Thoracic aorta (tissue), 2 donors: ENCODE data around the gene DDIT3. TPM values are rescaled to one million over a fixed set of nuclear protein-coding genes. Genes with fewer than 3 reads are reported as not detected.

Experiments
- ATAC-seq: fragments of 150-250 bp; one replicate; pipeline ENCODE4 v1.8.0; 2017; ENCODE audit warnings: low read depth; ENCODE audit not compliant: insufficient number of reproducible peaks, low FRiP score
- DNase-seq: peaks from one replicate; pipeline ENCODE4 v3.0.0-alpha.2; 2020; ENCODE audit warnings: low spot score
- H3K27ac ChIP-seq, 2 donors: fragments of 200-600 bp; sonication (generic); 1 replicate in 1 of 2; 2 replicates in 1 of 2; pipeline ENCODE4 v1.5.1; 2016; ENCODE audit warnings: mild to moderate bottlenecking in 2 of 2, moderate library complexity in 2 of 2
- H3K27me3 ChIP-seq: fragments of 200-600 bp; sonication (generic); replicated peaks from 2 replicates; pipeline ENCODE4 v1.6.0; 2016; ENCODE audit warnings: mild to moderate bottlenecking; ENCODE audit not compliant: insufficient read depth
- H3K36me3 ChIP-seq: fragments of 200-600 bp; sonication (generic); one replicate; pipeline ENCODE4 v1.5.1; 2016
- H3K4me1 ChIP-seq, 2 donors: fragments of 200-600 bp; sonication (generic); 1 replicate in 1 of 2; 2 replicates in 1 of 2; pipeline versions ENCODE4 v1.5.1 to v1.6.0; 2016; ENCODE audit warnings: low read depth in 2 of 2, mild to moderate bottlenecking in 1 of 2; ENCODE audit not compliant: control insufficient read depth in 1 of 2
- H3K4me3 ChIP-seq: fragments of 200-600 bp; sonication (generic); 2 replicates; pipeline ENCODE4 v1.5.1; 2016; ENCODE audit warnings: mild to moderate bottlenecking
- H3K9me3 ChIP-seq: fragments of 200-600 bp; sonication (generic); 2 replicates; pipeline ENCODE4 v1.5.1; 2016
- total RNA-seq, 2 donors: library from RNA; depleted of rRNA; stranded (reverse); fragments of >200 nt; gene quantifications; one replicate each; pipeline versions ENCODE4 v1.1.0 to v1.2.3, GENCODE V29; 2016
- TF ChIP-seq, protein P1 (sequence below): fragments of 200-600 bp; sonication (generic); IDR thresholded peaks from one replicate; pipeline ENCODE4 v1.5.1; 2019; ENCODE audit warnings: antibody characterized with exemption

Gene DDIT3
- total RNA-seq, 2 donors from 2014 or later = 35.5 to 39.6 TPM

DNA sequence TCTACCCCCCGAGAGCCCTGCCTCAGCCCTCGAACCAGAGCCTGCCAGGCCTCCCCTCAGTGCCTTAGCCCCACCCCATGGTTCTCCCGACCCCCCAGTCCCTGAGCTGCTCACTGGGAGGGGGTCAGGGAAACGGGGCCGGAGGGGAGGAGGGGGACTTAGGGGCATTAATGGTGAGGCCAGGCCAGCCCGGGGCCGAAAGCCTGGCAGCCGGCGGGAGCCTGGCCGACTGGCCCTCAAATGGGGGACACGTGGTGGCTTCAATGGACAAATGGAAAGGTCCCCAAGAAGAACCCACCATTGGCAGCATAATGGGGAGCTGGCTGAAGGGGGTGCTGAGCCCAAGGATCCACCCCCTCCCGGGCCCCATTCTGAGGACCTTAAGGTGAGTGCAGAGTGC is 7.9 kb upstream of the DDIT3 start:
- ATAC-seq (no peak), DNase-seq (no peak)
- Histone ChIP-seq H3K9me3 (no peaks in the 10 kb centered on the region), H3K4me1 (peaks cover 13 to 27% of the 10 kb centered on the region in 2 donors), H3K36me3 (peaks cover 83% of the 10 kb centered on the region), H3K27ac (no peak overlapping the region), H3K4me3 (no peak overlapping the region), H3K27me3 (no peaks in the 10 kb centered on the region)
- TF ChIP-seq, protein P1, sequence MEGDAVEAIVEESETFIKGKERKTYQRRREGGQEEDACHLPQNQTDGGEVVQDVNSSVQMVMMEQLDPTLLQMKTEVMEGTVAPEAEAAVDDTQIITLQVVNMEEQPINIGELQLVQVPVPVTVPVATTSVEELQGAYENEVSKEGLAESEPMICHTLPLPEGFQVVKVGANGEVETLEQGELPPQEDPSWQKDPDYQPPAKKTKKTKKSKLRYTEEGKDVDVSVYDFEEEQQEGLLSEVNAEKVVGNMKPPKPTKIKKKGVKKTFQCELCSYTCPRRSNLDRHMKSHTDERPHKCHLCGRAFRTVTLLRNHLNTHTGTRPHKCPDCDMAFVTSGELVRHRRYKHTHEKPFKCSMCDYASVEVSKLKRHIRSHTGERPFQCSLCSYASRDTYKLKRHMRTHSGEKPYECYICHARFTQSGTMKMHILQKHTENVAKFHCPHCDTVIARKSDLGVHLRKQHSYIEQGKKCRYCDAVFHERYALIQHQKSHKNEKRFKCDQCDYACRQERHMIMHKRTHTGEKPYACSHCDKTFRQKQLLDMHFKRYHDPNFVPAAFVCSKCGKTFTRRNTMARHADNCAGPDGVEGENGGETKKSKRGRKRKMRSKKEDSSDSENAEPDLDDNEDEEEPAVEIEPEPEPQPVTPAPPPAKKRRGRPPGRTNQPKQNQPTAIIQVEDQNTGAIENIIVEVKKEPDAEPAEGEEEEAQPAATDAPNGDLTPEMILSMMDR = no peak

DNA sequence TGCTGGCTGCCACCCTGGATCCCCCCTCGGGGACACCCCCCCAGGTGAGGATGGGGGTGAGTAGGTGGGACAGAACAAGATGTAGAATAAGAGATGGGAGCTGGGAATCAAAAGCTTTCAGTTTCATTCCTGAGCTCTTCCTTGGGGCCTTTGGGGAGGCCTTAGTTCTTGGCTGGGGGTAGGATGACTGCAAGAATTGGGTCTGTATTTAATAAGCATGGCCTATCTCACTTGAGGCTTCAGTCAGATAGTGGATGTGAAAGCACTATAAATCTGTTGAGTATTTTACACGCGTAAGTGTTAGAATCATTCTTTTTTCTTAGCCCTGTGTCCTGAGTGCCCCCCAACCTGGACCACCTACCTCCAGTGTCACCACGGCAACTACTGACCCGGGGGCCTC is 6.9 kb upstream of the DDIT3 start:
- H3K9me3 ChIP-seq = no peaks in the 10 kb centered on the region
- H3K27ac ChIP-seq = no peak overlapping the region
- H3K4me1 ChIP-seq = peaks cover 13 to 27% of the 10 kb centered on the region in 2 donors
- no peaks in the 10 kb centered on the region for H3K27me3 ChIP-seq
- TF ChIP-seq, protein P1 = no peak
- DNase-seq (no peak), ATAC-seq (no peak)
- H3K4me3 ChIP-seq = no peak overlapping the region
- peaks cover 73% of the 10 kb centered on the region for H3K36me3 ChIP-seq

DNA sequence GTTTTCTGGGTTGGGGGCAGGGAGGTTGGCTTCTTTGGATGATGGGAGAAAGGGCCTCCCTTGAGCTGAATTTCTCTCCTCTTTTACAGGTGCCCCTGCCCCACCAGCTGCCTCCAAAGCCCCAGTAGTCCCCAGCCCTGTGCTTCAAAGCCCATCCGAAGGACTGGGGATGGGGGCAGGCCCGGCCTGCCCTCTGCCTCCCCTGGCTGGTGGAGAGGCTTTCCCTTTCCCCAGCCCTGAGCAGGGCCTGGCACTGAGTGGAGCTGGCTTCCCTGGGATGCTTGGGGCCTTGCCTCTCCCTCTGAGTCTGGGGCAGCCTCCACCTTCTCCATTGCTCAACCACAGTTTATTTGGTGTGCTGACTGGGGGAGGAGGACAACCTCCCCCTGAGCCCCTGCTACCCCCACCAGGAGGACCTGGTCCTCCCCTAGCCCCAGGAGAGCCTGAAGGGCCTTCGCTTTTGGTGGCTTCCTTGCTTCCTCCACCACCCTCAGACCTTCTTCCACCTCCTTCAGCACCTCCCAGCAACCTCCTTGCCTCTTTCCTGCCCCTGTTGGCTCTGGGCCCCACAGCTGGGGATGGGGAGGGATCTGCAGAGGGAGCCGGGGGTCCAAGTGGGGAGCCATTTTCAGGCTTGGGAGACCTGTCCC is 6.3 kb upstream of the DDIT3 start:
- Histone ChIP-seq H3K4me1 (peaks cover 15 to 33% of the 10 kb centered on the region in 2 donors), H3K9me3 (no peaks in the 10 kb centered on the region), H3K36me3 (peaks cover 67% of the 10 kb centered on the region), H3K27ac (no peak overlapping the region), H3K27me3 (no peaks in the 10 kb centered on the region), H3K4me3 (no peak overlapping the region)
- TF ChIP-seq, protein P1 = no peak
- DNase-seq (no peak), ATAC-seq (no peak)

DNA sequence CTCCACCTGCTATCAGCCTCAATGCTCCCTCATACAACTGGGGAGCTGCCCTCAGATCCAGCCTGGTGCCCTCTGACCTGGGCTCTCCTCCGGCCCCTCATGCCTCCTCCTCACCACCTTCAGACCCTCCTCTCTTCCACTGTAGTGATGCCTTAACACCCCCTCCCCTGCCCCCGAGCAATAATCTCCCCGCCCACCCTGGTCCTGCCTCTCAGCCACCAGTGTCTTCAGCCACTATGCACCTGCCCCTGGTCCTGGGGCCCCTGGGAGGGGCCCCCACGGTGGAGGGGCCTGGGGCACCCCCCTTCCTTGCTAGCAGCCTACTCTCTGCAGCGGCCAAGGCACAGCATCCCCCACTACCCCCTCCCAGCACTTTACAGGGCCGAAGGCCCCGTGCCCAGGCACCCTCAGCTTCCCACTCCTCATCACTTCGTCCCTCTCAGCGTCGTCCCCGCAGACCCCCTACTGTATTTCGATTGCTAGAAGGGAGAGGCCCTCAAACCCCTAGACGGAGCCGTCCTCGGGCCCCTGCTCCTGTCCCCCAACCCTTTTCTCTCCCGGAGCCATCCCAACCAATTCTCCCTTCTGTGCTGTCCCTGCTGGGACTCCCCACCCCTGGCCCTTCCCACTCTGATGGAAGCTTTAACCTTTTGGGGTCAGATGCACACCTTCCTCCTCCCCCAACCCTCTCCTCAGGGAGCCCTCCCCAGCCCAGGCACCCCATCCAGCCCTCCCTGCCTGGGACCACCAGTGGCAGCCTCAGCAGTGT is 5.5 kb upstream of the DDIT3 start:
- ATAC-seq = no peak
- no peak overlapping the region for H3K4me3 ChIP-seq
- no peak overlapping the region for H3K27ac ChIP-seq
- peaks cover 21 to 41% of the 10 kb centered on the region in 2 donors for H3K4me1 ChIP-seq
- DNase-seq = no peak
- H3K27me3 ChIP-seq = no peaks in the 10 kb centered on the region
- no peaks in the 10 kb centered on the region for H3K9me3 ChIP-seq
- TF ChIP-seq, protein P1 = no peak
- H3K36me3 ChIP-seq = peaks cover 59% of the 10 kb centered on the region

DNA sequence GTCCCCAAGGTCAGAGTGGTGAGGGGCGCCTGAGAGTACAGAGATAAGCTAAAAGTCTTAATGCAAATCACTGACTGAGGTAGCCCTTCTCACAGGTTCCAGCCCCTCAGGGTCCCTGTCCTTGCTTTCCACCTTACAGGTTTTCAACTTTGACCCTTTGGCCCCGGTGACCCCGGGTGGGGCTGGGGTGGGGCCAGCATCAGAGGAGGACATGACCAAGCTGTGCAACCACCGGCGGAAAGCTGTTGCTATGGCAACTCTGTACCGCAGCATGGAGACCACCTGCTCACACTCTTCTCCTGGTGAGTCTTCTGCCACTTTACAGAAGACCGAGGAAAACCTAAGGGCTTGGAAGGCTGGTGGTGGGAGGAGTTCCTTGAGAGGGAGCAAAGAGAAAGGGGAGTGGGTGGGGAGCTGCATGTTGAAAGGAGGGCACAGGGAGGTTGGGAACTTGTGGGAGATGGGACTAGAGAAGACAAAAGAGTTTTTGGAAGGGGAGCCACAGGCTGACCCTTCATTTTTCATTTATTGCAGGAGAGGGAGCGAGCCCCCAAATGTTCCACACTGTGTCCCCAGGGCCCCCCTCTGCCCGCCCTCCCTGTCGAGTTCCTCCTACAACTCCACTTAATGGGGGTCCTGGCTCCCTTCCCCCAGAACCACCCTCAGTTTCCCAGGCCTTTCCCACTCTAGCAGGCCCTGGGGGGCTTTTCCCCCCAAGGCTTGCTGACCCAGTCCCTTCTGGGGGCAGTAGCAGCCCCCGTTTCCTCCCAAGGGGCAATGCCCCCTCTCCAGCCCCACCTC is 4.7 kb upstream of the DDIT3 start:
- DNase-seq (no peak), ATAC-seq (no peak)
- Histone ChIP-seq H3K4me3 (peak overlapping the region; percentile 8), H3K27me3 (no peaks in the 10 kb centered on the region), H3K27ac (no peak overlapping the region), H3K36me3 (peaks cover 51% of the 10 kb centered on the region), H3K4me1 (peaks cover 21 to 41% of the 10 kb centered on the region in 2 donors), H3K9me3 (no peaks in the 10 kb centered on the region)
- TF ChIP-seq, protein P1 = no peak
